ENCODE data around the gene SYNGR2. TPM values are rescaled to one million over a fixed set of nuclear protein-coding genes. Genes with fewer than 3 reads are reported as not detected.

The SYNGR2 gene
- total RNA-seq, 2 donors from 2014 or later, result 256 to 395 TPM

GRCh38 chr17:78174870-78175642 lies 6.7 kb downstream of the SYNGR2 start:
- intact Hi-C loops (cut with DNase I), result loop anchor here (5.0 kb wide), 2 partner anchors 48 to 63 kb away; partner anchors contain the start of gene TMC6
- H3K36me3 ChIP-seq, result no peaks in the 10 kb centered on the region
- peak; percentile 69 for DNase-seq
- peaks cover 66% of the 10 kb centered on the region for H3K4me1 ChIP-seq
- H3K9me3 ChIP-seq, result no peaks in the 10 kb centered on the region
- peak overlapping the region; percentile 88 for H3K27ac ChIP-seq
- TF ChIP-seq, protein P1, sequence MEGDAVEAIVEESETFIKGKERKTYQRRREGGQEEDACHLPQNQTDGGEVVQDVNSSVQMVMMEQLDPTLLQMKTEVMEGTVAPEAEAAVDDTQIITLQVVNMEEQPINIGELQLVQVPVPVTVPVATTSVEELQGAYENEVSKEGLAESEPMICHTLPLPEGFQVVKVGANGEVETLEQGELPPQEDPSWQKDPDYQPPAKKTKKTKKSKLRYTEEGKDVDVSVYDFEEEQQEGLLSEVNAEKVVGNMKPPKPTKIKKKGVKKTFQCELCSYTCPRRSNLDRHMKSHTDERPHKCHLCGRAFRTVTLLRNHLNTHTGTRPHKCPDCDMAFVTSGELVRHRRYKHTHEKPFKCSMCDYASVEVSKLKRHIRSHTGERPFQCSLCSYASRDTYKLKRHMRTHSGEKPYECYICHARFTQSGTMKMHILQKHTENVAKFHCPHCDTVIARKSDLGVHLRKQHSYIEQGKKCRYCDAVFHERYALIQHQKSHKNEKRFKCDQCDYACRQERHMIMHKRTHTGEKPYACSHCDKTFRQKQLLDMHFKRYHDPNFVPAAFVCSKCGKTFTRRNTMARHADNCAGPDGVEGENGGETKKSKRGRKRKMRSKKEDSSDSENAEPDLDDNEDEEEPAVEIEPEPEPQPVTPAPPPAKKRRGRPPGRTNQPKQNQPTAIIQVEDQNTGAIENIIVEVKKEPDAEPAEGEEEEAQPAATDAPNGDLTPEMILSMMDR (IDR thresholded peaks at IDR 0.05), result no peak
- no peaks in the 10 kb centered on the region for H3K27me3 ChIP-seq
- H3K4me3 ChIP-seq, result no peak overlapping the region
- peak overlapping the region; percentile 31 to 68 for H3K9ac ChIP-seq (ENCODE audit: low read depth in 2 of 2, low read length in 2 of 2)

GRCh38 chr17:78175643-78175981 lies 7.2 kb downstream of the SYNGR2 start:
- TF ChIP-seq, protein P1 (IDR thresholded peaks at IDR 0.05), result no peak
- H3K4me3 ChIP-seq, result no peak overlapping the region
- H3K9ac ChIP-seq (ENCODE audit: low read depth in 2 of 2, low read length in 2 of 2), result peak overlapping the region in 1 of 2 donors; percentile 68
- H3K27me3 ChIP-seq, result no peaks in the 10 kb centered on the region
- peak overlapping the region; percentile 88 for H3K27ac ChIP-seq
- no peaks in the 10 kb centered on the region for H3K36me3 ChIP-seq
- intact Hi-C loops (cut with DNase I), result loop anchor here (5.0 kb wide), 1 partner anchor 63 kb away; no protein-coding TSS in a partner anchor
- no peaks in the 10 kb centered on the region for H3K9me3 ChIP-seq
- DNase-seq, result no peak
- peaks cover 63% of the 10 kb centered on the region for H3K4me1 ChIP-seq

- peak overlapping the region in 1 of 2 donors; percentile 68 for H3K9ac ChIP-seq (ENCODE audit: low read depth in 2 of 2, low read length in 2 of 2)
- H3K36me3 ChIP-seq, result no peaks in the 10 kb centered on the region
- H3K4me3 ChIP-seq, result no peak overlapping the region
- TF ChIP-seq, protein P1 (IDR thresholded peaks at IDR 0.05), result peak; percentile 96
- peak overlapping the region; percentile 28 for H3K27ac ChIP-seq
- H3K9me3 ChIP-seq, result no peaks in the 10 kb centered on the region
- peak; percentile 84 for DNase-seq
- H3K27me3 ChIP-seq, result no peaks in the 10 kb centered on the region
- intact Hi-C loops (cut with DNase I), result loop anchor here (5.0 kb wide), 1 partner anchor 64 kb away; no protein-coding TSS in a partner anchor
- H3K4me1 ChIP-seq, result peaks cover 53% of the 10 kb centered on the region
Observed at GRCh38 chr17:78176548-78177025, 8.2 kb downstream of the SYNGR2 start.

DNA sequence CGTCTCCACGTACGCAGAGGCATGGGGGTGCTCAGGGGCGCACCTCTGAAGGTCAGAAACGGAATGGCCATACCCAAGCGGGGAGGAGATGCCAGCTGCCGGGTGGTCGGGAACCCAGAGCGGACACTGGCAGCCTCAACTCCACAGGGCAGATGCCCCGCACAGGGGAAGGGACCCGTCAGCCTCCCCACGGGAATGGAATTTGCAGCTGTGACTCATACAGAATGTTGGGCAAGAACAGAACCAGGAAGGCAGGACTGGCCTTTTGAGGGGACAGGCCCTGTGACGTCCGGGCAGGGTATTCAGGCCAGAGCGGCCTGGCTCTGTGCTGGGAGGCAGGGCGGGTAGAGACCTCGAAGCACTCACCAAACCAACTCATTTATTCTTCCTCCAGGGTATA lies 11.0 kb downstream of the SYNGR2 start:
- no peak overlapping the region for H3K9ac ChIP-seq (ENCODE audit: low read depth in 2 of 2, low read length in 2 of 2)
- no peaks in the 10 kb centered on the region for H3K36me3 ChIP-seq
- TF ChIP-seq, protein P1 (IDR thresholded peaks at IDR 0.05), result no peak
- no peaks in the 10 kb centered on the region for H3K27me3 ChIP-seq
- no peak for DNase-seq
- intact Hi-C loops (cut with DNase I), result loop anchor here (5.0 kb wide), 1 partner anchor 67 kb away; no protein-coding TSS in a partner anchor
- peak overlapping the region; percentile 10 for H3K27ac ChIP-seq
- peaks cover 27% of the 10 kb centered on the region for H3K4me1 ChIP-seq
- H3K9me3 ChIP-seq, result no peaks in the 10 kb centered on the region
- H3K4me3 ChIP-seq, result no peak overlapping the region

DNA sequence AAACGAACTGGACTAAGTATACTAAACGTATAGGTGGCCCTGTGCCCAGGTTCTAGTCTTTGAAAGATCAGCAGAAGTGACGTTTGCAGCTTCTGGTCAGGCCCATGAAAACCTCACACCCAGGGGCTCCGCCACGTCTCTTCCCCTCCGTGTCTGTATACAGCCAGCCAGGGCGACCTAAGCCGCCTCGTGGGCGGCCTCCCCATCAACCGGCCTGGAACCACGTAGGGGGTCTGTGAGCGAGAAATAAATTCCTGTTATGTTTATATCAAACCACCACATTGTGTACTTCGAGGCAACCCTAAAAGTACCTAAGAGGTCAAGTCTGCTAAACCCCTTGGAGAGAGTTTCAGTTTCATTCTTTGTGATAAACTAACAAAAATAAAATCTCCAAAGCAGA lies 11.7 kb downstream of the SYNGR2 start:
- Histone ChIP-seq H3K4me3 (no peak overlapping the region), H3K27me3 (no peaks in the 10 kb centered on the region), H3K9me3 (no peaks in the 10 kb centered on the region), H3K36me3 (no peaks in the 10 kb centered on the region), H3K4me1 (peaks cover 22% of the 10 kb centered on the region), H3K9ac (ENCODE audit: low read depth in 2 of 2, low read length in 2 of 2) (no peak overlapping the region), H3K27ac (peak overlapping the region; percentile 10)
- intact Hi-C loops (cut with DNase I), result no loop called here
- TF ChIP-seq, protein P1 (IDR thresholded peaks at IDR 0.05), result no peak
- no peak for DNase-seq
